ENCODE results near the gene NHS. TPM values are rescaled to one million over a fixed set of nuclear protein-coding genes. Genes with fewer than 3 reads are reported as not detected.
A peak's percentile ranks its signal among the peaks of the same experiment; 100 is the strongest.

The NHS gene
- total and polyA plus RNA-seq, 2 of the 4 experiments (the other 2 are of a cell fraction): 0.36 to 0.90 TPM

DNA sequence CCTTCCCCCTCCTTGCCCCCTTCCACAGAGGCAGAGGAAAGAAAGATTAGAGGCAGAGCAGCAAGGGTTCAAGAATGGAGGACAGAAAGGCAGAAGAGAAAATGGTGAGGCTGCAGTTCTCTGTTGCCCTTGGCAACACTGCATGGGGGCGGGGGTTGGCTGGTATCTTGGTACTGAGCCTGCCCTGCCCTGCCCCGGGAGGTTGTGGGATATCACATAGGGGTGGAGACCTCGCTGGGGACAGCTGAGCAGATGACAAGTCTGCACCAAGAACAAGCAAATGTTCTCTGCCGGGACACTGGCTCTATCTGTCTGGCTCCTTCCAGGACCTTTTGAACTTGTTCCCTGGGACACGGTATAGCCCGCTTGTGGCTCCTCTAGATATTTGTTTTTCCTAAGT lies 39.8 kb downstream of the NHS start:
- H3K23ac ChIP-seq (ENCODE audit: low read depth, low read length): no peak overlapping the region
- no peak overlapping the region for H2BK15ac ChIP-seq (ENCODE audit: low read depth, low read length)
- no peak overlapping the region for H2BK20ac ChIP-seq (ENCODE audit: low read depth, low read length)
- H4K91ac ChIP-seq (ENCODE audit: insufficient read depth, low read depth, low read length): no peak overlapping the region
- in situ Hi-C loops (cut with MboI; ENCODE audit: low sequenced_read_pairs): no loop called here
- dilution Hi-C loops (cut with HindIII; ENCODE audit: low sequenced_read_pairs, unreplicated experiment): no loop called here
- H3K27ac ChIP-seq (ENCODE audit: insufficient read depth, low read length): no peak overlapping the region
- H3K14ac ChIP-seq (replicated peaks; ENCODE audit: low read depth, low read length): no peak overlapping the region
- CTCF ChIA-PET: no interaction called here
- POLR2A ChIA-PET (ENCODE audit: unreplicated experiment): no interaction called here
- 0 out of 2 replicates have a peak overlapping the region, but pooled peaks have one; percentile 14 for H2AK5ac ChIP-seq (ENCODE audit: low read depth, low read length)
- DNase-seq (no peak), ATAC-seq (ENCODE audit: low read depth) (no peak)
- no peak overlapping the region for H3K4me3 ChIP-seq (ENCODE audit: insufficient read depth, low read depth, low read length)
- BruUV-seq (replicated peaks): no TSS peak
- H3K4me2 ChIP-seq (ENCODE audit: low read depth, low read length): no peak overlapping the region
- no peaks in the 10 kb centered on the region; a peak in 1 of 4 replicates for H3K79me1 ChIP-seq (ENCODE audit: low read depth in 1 of 2, low read length in 2 of 2)
- peak overlapping the region; percentile 63; the same call in 1 of the 2 replicates for H4K5ac ChIP-seq (ENCODE audit: low read depth, low read length)
- peaks cover 12% of the 10 kb centered on the region for H3K4me1 ChIP-seq (ENCODE audit: control insufficient read depth, insufficient read depth, low read length)
- TF ChIP-seq RCOR1 (IDR thresholded peaks at IDR 0.05; ENCODE audit: insufficient replicate concordance, low read length) (no peak), NFE2L2 (IDR thresholded peaks at IDR 0.05; ENCODE audit: low read depth, low read length) (no peak), MAFK (IDR thresholded peaks at IDR 0.05; ENCODE audit: low read depth, low read length) (no peak), RAD21 (IDR thresholded peaks at IDR 0.05; ENCODE audit: low read length) (no peak), RFX5 (IDR thresholded peaks at IDR 0.05; ENCODE audit: low read depth, low read length) (no peak), CEBPB (IDR thresholded peaks at IDR 0.05; ENCODE audit: low read depth, low read length) (no peak), SMC3 (IDR thresholded peaks at IDR 0.05; ENCODE audit: low read depth, low read length) (no peak), CHD1 (IDR thresholded peaks at IDR 0.05; ENCODE audit: low read depth, low read length) (no peak), MAZ (IDR thresholded peaks at IDR 0.05; ENCODE audit: borderline replicate concordance, low read depth, low read length) (no peak), MXI1 (IDR thresholded peaks at IDR 0.05; ENCODE audit: borderline replicate concordance, low read depth, low read length) (no peak), POLR2A (IDR thresholded peaks at IDR 0.05; ENCODE audit: low read depth, low read length) (no peak), FOS (IDR thresholded peaks at IDR 0.05; ENCODE audit: low read depth, low read length) (no peak), BHLHE40 (IDR thresholded peaks at IDR 0.05; ENCODE audit: low read depth, low read length) (no peak)
- TF ChIP-seq, protein P1, sequence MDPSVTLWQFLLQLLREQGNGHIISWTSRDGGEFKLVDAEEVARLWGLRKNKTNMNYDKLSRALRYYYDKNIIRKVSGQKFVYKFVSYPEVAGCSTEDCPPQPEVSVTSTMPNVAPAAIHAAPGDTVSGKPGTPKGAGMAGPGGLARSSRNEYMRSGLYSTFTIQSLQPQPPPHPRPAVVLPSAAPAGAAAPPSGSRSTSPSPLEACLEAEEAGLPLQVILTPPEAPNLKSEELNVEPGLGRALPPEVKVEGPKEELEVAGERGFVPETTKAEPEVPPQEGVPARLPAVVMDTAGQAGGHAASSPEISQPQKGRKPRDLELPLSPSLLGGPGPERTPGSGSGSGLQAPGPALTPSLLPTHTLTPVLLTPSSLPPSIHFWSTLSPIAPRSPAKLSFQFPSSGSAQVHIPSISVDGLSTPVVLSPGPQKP (IDR thresholded peaks at IDR 0.05; ENCODE audit: borderline replicate concordance, low read depth, low read length): no peak
- TF ChIP-seq, protein P2, sequence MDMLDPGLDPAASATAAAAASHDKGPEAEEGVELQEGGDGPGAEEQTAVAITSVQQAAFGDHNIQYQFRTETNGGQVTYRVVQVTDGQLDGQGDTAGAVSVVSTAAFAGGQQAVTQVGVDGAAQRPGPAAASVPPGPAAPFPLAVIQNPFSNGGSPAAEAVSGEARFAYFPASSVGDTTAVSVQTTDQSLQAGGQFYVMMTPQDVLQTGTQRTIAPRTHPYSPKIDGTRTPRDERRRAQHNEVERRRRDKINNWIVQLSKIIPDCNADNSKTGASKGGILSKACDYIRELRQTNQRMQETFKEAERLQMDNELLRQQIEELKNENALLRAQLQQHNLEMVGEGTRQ (IDR thresholded peaks at IDR 0.05; ENCODE audit: low read depth, low read length): no peak
- TF ChIP-seq, protein P3, sequence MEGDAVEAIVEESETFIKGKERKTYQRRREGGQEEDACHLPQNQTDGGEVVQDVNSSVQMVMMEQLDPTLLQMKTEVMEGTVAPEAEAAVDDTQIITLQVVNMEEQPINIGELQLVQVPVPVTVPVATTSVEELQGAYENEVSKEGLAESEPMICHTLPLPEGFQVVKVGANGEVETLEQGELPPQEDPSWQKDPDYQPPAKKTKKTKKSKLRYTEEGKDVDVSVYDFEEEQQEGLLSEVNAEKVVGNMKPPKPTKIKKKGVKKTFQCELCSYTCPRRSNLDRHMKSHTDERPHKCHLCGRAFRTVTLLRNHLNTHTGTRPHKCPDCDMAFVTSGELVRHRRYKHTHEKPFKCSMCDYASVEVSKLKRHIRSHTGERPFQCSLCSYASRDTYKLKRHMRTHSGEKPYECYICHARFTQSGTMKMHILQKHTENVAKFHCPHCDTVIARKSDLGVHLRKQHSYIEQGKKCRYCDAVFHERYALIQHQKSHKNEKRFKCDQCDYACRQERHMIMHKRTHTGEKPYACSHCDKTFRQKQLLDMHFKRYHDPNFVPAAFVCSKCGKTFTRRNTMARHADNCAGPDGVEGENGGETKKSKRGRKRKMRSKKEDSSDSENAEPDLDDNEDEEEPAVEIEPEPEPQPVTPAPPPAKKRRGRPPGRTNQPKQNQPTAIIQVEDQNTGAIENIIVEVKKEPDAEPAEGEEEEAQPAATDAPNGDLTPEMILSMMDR (conservative IDR thresholded peaks at IDR 0.05; ENCODE audit: low read depth, low read length): no peak
- no peaks in the 10 kb centered on the region; the same call in 1 of the 2 replicates for H3K9me1 ChIP-seq (ENCODE audit: insufficient read depth, low read length)
- intact Hi-C loops (cut with micrococcal nuclease): no loop called here
- H3K4ac ChIP-seq (ENCODE audit: low read depth, low read length): no peak overlapping the region
- H3K18ac ChIP-seq (ENCODE audit: low read depth, low read length): peak overlapping the region; percentile 72
- H2AK9ac ChIP-seq (replicated peaks; ENCODE audit: low read depth, low read length, poor library complexity): no peak overlapping the region
- H2AFZ ChIP-seq (replicated peaks; ENCODE audit: low read length, poor library complexity): no peak overlapping the region
- H4K8ac ChIP-seq (ENCODE audit: low read depth in 2 of 2, low read length in 2 of 2): no peak overlapping the region
- peaks cover 8% of the 10 kb centered on the region for H3K27me3 ChIP-seq (ENCODE audit: control insufficient read depth, insufficient read depth, low read length)
- no CpG with 5 or more reads among the region's 6 CpGs for WGBS, 2 experiments (ENCODE audit: extremely low coverage in 2 of 2, insufficient read length in 1 of 2)
- H3K36me3 ChIP-seq (ENCODE audit: control insufficient read depth, insufficient read depth, low read length): no peaks in the 10 kb centered on the region
- H2BK120ac ChIP-seq (ENCODE audit: low read depth, low read length): no peak overlapping the region
- H3K56ac ChIP-seq (ENCODE audit: extremely low read depth, insufficient read depth, low read length): no peak overlapping the region
- H2BK5ac ChIP-seq (ENCODE audit: low read depth, low read length, poor library complexity, severe bottlenecking): no peak overlapping the region
- no peaks in the 10 kb centered on the region for H4K20me1 ChIP-seq (ENCODE audit: insufficient read depth, low read length)
- H3K9ac ChIP-seq (ENCODE audit: low read depth, low read length): no peak overlapping the region
- H3K9me3 ChIP-seq (ENCODE audit: control insufficient read depth, insufficient read depth, low read length): no peaks in the 10 kb centered on the region
